ENCODE results near the gene KCTD11. TPM values are rescaled to one million over a fixed set of nuclear protein-coding genes. Genes with fewer than 3 reads are reported as not detected.
"Not testable (repeated sequence)": the region's sequence is repeated elsewhere in the genome, so short reads cannot be mapped to it uniquely, and the experiment has no call there.

The KCTD11 gene
- total and polyA plus RNA-seq, 2 experiments from 2014 or later, result 2.2 to 7.7 TPM

DNA sequence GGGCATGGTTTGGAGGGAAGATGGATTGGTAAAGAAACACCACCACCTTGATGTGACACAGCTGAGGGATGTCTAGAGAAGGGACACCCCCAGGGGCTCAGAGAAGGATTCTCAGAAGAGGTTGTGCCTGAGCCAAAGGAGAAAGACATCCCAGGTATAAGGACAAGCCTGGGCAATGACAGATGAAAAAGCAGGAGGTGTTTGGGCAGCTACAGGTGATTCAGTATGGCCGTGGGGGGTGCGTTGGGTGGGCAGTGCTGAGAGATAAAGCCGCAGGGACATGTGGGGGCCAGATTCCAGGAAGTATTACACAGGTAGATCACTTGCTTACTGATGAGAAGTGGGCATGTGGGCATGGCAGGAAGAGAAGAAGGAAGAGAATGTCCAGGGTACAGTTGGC is 9.9 kb downstream of the KCTD11 start (continued):
- TF ChIP-seq, protein P1, sequence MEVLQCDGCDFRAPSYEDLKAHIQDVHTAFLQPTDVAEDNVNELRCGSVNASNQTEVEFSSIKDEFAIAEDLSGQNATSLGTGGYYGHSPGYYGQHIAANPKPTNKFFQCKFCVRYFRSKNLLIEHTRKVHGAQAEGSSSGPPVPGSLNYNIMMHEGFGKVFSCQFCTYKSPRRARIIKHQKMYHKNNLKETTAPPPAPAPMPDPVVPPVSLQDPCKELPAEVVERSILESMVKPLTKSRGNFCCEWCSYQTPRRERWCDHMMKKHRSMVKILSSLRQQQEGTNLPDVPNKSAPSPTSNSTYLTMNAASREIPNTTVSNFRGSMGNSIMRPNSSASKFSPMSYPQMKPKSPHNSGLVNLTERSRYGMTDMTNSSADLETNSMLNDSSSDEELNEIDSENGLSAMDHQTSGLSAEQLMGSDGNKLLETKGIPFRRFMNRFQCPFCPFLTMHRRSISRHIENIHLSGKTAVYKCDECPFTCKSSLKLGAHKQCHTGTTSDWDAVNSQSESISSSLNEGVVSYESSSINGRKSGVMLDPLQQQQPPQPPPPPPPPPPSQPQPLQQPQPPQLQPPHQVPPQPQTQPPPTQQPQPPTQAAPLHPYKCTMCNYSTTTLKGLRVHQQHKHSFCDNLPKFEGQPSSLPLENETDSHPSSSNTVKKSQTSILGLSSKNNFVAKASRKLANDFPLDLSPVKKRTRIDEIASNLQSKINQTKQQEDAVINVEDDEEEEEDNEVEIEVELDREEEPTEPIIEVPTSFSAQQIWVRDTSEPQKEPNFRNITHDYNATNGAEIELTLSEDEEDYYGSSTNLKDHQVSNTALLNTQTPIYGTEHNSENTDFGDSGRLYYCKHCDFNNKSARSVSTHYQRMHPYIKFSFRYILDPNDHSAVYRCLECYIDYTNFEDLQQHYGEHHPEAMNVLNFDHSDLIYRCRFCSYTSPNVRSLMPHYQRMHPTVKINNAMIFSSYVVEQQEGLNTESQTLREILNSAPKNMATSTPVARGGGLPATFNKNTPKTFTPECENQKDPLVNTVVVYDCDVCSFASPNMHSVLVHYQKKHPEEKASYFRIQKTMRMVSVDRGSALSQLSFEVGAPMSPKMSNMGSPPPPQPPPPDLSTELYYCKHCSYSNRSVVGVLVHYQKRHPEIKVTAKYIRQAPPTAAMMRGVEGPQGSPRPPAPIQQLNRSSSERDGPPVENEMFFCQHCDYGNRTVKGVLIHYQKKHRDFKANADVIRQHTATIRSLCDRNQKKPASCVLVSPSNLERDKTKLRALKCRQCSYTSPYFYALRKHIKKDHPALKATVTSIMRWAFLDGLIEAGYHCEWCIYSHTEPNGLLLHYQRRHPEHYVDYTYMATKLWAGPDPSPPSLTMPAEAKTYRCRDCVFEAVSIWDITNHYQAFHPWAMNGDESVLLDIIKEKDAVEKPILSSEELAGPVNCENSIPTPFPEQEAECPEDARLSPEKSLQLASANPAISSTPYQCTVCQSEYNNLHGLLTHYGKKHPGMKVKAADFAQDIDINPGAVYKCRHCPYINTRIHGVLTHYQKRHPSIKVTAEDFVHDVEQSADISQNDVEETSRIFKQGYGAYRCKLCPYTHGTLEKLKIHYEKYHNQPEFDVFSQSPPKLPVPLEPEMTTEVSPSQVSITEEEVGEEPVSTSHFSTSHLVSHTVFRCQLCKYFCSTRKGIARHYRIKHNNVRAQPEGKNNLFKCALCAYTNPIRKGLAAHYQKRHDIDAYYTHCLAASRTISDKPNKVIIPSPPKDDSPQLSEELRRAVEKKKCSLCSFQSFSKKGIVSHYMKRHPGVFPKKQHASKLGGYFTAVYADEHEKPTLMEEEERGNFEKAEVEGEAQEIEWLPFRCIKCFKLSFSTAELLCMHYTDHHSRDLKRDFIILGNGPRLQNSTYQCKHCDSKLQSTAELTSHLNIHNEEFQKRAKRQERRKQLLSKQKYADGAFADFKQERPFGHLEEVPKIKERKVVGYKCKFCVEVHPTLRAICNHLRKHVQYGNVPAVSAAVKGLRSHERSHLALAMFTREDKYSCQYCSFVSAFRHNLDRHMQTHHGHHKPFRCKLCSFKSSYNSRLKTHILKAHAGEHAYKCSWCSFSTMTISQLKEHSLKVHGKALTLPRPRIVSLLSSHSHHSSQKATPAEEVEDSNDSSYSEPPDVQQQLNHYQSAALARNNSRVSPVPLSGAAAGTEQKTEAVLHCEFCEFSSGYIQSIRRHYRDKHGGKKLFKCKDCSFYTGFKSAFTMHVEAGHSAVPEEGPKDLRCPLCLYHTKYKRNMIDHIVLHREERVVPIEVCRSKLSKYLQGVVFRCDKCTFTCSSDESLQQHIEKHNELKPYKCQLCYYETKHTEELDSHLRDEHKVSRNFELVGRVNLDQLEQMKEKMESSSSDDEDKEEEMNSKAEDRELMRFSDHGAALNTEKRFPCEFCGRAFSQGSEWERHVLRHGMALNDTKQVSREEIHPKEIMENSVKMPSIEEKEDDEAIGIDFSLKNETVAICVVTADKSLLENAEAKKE (CRISPR knock-in tag; IDR thresholded peaks at IDR 0.05), result no peak
- no peak for TF ChIP-seq ZNF114 (CRISPR knock-in tag; IDR thresholded peaks at IDR 0.05)

DNA sequence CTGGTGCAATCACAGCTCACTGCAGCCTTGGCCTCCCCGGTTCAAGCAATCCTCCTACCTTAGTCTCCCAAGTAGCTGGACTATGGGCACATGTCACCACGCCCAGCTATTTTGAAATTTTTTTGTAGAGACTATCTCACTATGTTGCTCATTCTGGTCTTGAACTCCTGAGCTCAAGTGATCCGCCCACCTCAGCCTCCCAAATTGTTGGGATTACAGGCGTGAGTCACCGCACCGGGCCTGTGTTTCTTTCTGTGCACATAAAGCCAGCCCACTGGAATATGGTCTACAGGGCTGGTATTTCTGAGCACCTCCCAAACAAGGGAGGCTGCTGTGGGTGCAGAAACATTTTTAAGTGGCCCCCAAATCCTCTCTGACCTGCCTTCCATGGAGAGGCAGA is 11.3 kb downstream of the KCTD11 start:
- H3K27ac Mint-ChIP-seq, result no peak overlapping the region
- H3K36me3 ChIP-seq (ENCODE audit: insufficient read depth), result no peaks in the 10 kb centered on the region
- ATAC-seq (no peak), DNase-seq (ENCODE audit: low spot score) (no peak)
- H3K9me2 ChIP-seq (ENCODE audit: insufficient read depth), result no peaks in the 10 kb centered on the region
- no peaks in the 10 kb centered on the region for H3K27me3 ChIP-seq (ENCODE audit: insufficient read depth)
- H3K79me2 ChIP-seq (replicated peaks; ENCODE audit: insufficient read depth), result no peaks in the 10 kb centered on the region
- no peak overlapping the region for H3K4me2 ChIP-seq
- H3K36me3 Mint-ChIP-seq (ENCODE audit: low read depth), result no peaks in the 10 kb centered on the region
- no peak overlapping the region for H3K4me3 Mint-ChIP-seq
- H3F3A ChIP-seq (replicated peaks; ENCODE audit: low read depth), result 0 out of 2 replicates have a peak, but pooled peaks cover 5% of the 10 kb centered on the region
- no peaks in the 10 kb centered on the region for H3K9me3 Mint-ChIP-seq
- no peak overlapping the region for H2AFZ ChIP-seq
- H3K4me1 Mint-ChIP-seq, result peaks cover 12% of the 10 kb centered on the region
- TF ChIP-seq EZH2phosphoT487 (IDR thresholded peaks at IDR 0.05; ENCODE audit: unreplicated experiment) (no peak), CREB1 (CRISPR knock-in tag; IDR thresholded peaks at IDR 0.05; ENCODE audit: low read depth) (no peak), EZH2 (IDR thresholded peaks at IDR 0.05; ENCODE audit: low read depth, unreplicated experiment) (no peak)
- no peaks in the 10 kb centered on the region for H4K20me1 ChIP-seq (replicated peaks; ENCODE audit: insufficient read depth)
- H3K27me3 Mint-ChIP-seq (ENCODE audit: insufficient read depth, low read depth, poor library complexity), result peaks cover 13% of the 10 kb centered on the region
- H3K4me1 ChIP-seq (ENCODE audit: insufficient read depth), result peaks cover 16% of the 10 kb centered on the region
- H3K4me3 ChIP-seq, result no peak overlapping the region
- H3K27ac ChIP-seq (ENCODE audit: low read depth), result no peak overlapping the region

DNA sequence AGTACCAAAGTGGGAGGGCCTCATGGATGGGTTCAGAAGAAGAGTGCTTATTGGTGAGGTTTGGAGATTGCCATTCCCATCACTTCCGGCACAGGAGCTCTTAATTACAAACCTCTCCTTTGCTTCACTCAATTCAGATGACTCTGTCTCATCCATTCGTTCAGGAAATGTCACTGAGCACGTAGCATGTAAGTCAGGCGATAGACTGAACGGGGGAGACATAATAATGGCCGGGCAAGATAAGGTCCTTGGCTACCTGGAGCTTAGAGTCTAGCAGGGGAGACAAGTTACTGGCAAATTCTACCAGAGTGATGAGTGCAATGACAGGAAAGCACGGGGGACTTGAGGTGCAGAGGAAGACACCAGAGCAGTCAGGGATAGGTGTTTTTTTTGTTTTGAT is 14.0 kb downstream of the KCTD11 start:
- H3K27me3 ChIP-seq (ENCODE audit: insufficient read depth); H3K27ac ChIP-seq (ENCODE audit: low read depth); H2AFZ ChIP-seq; H3K27ac Mint-ChIP-seq; H3K79me2 ChIP-seq (replicated peaks; ENCODE audit: insufficient read depth); H3K27me3 Mint-ChIP-seq (ENCODE audit: insufficient read depth, low read depth, poor library complexity); H3K36me3 Mint-ChIP-seq (ENCODE audit: low read depth); H3K4me2 ChIP-seq; H3K9me2 ChIP-seq (ENCODE audit: insufficient read depth); H3K4me3 Mint-ChIP-seq; H4K20me1 ChIP-seq (replicated peaks; ENCODE audit: insufficient read depth); H3K9me3 Mint-ChIP-seq; H3K4me3 ChIP-seq; H3K36me3 ChIP-seq (ENCODE audit: insufficient read depth); ATAC-seq; H3F3A ChIP-seq (replicated peaks; ENCODE audit: low read depth); DNase-seq (ENCODE audit: low spot score): not testable (repeated sequence)
- H3K4me1 ChIP-seq (ENCODE audit: insufficient read depth), result peaks cover 28% of the 10 kb centered on the region
- peaks cover 26% of the 10 kb centered on the region for H3K4me1 Mint-ChIP-seq
